Kidney epithelial cell (primary cell): ENCODE data around the gene CCDC92B. TPM values are rescaled to one million over a fixed set of nuclear protein-coding genes. Genes with fewer than 3 reads are reported as not detected.
"Not testable (repeated sequence)": the region's sequence is repeated elsewhere in the genome, so short reads cannot be mapped to it uniquely, and the experiment has no call there.

Experiments used
- DNase-seq: peaks from one replicate; pipeline ENCODE4 v3.0.0-alpha.2; 2010; ENCODE audit warnings: low read depth
- H3K27me3 ChIP-seq: 2 replicates; pipeline ENCODE4 v1.6.0; 2011; ENCODE audit warnings: low read length; ENCODE audit not compliant: control insufficient read depth, insufficient read depth
- H3K36me3 ChIP-seq: 2 replicates; pipeline ENCODE4 v1.5.1; 2011; ENCODE audit warnings: low read length; ENCODE audit not compliant: control insufficient read depth, insufficient read depth
- H3K4me3 ChIP-seq: 2 replicates; pipeline ENCODE4 v1.5.1; 2011; ENCODE audit warnings: low read depth, mild to moderate bottlenecking, control low read depth, low read length
- total RNA-seq: library from RNA; depleted of rRNA; stranded (reverse); fragments of >200 nt; gene quantifications from 2 replicates; pipeline ENCODE4 v1.2.3, GENCODE V29; 2015
- TF ChIP-seq, protein P1 (sequence below): IDR thresholded peaks from 2 replicates; pipeline ENCODE4 v1.5.1; 2011; ENCODE audit warnings: mild to moderate bottlenecking, moderate library complexity, low read length, control low read depth, inconsistent platforms; ENCODE audit not compliant: insufficient read depth, poor library complexity, severe bottlenecking

The CCDC92B gene
- total RNA-seq, 1 donor from 2014 or later: not detected

DNA sequence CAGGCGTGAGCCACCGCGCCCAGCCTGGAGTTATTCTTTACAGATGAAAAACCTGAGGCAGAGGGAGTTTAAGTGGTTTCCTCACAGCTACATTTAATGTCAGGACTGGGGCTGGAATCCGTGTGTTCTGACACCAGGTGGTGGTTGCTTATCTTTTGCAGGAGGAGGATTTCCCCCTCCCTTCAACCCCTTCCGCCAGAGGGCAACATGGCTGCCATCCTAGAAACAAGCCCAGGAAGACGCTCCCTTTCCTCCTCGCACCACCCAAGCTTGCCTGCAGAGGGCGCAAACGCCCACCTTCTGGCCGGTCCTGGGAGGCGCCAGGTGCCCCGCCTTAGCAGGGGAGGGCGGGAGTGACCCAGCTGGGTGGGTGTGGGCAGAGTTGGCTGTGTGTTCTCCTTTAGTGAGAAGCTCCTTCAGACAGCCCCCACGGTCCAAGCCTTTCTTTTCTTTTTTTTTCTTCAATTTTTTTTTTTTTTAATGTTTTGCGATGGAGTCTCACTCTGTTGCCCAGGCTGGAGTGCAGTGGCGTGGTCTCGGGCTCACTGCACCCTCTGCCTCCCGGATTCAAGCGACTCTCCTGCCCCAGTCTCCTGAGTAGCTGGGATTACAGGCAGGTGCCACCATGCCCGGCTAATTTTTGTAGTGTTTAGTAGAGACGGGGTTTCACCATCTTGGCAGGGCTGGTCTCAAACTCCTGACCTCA is 36.9 kb upstream of the CCDC92B start:
- Histone ChIP-seq H3K4me3 (no peak overlapping the region), H3K36me3 (no peaks in the 10 kb centered on the region), H3K27me3 (peaks cover 8% of the 10 kb centered on the region)
- TF ChIP-seq, protein P1, sequence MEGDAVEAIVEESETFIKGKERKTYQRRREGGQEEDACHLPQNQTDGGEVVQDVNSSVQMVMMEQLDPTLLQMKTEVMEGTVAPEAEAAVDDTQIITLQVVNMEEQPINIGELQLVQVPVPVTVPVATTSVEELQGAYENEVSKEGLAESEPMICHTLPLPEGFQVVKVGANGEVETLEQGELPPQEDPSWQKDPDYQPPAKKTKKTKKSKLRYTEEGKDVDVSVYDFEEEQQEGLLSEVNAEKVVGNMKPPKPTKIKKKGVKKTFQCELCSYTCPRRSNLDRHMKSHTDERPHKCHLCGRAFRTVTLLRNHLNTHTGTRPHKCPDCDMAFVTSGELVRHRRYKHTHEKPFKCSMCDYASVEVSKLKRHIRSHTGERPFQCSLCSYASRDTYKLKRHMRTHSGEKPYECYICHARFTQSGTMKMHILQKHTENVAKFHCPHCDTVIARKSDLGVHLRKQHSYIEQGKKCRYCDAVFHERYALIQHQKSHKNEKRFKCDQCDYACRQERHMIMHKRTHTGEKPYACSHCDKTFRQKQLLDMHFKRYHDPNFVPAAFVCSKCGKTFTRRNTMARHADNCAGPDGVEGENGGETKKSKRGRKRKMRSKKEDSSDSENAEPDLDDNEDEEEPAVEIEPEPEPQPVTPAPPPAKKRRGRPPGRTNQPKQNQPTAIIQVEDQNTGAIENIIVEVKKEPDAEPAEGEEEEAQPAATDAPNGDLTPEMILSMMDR: peak; percentile 98
- DNase-seq: peak; percentile 54

DNA sequence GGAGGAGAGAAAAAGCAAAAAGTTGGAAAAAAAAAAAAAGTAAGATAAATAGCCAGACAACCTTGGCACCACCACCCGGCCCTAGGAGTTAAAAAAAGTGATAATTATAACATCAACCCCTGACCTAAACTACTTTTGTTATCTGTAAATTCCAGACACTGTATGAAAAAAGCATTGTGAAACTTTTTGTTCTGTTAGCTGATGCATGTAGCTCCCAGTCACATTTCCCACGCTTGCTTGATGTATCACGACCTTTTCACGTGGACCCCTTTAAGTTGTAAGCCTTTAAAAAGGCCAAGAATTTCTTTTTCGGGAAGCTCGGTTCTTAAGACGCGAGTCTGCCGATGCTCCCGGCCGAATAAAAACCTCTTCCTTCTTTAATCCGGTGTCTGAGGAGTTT is 35.9 kb upstream of the CCDC92B start:
- not testable (repeated sequence) for H3K27me3 ChIP-seq, H3K36me3 ChIP-seq, DNase-seq, H3K4me3 ChIP-seq

DNA sequence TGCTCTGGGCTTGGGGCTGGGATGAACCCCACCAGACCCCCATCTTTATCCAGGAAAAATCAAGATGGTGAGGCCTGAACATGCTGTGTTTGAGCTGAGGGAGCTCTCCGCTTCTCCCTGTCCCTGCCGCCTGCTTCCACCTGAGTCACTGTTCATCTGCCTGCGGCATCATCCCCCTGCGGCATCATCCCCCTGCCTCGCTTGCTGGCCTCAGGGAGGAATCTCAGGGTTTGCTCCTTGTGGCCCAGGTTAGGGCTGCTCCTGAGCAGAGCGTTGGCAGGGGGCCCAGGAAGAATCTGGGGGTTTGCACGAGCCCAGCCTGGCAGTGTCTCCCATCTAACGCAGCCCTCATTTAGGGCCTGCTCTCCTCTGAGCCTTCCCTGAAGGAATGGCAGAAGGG is 35.4 kb upstream of the CCDC92B start:
- H3K36me3 ChIP-seq: no peaks in the 10 kb centered on the region
- DNase-seq: no peak
- peaks cover 2% of the 10 kb centered on the region for H3K27me3 ChIP-seq
- TF ChIP-seq, protein P1: no peak
- no peak overlapping the region for H3K4me3 ChIP-seq

GRCh38 chr17:2783310-2784030 is 34.0 kb upstream of the CCDC92B start:
- TF ChIP-seq, protein P1: no peak
- Histone ChIP-seq H3K4me3 (no peak overlapping the region), H3K27me3 (peaks cover 10% of the 10 kb centered on the region)

GRCh38 chr17:2782055-2782454 is 32.6 kb upstream of the CCDC92B start:
- H3K4me3 ChIP-seq: no peak overlapping the region
- TF ChIP-seq, protein P1: no peak
- H3K36me3 ChIP-seq: no peaks in the 10 kb centered on the region
- DNase-seq: peak; percentile 10
- H3K27me3 ChIP-seq: peaks cover 25% of the 10 kb centered on the region

More at GRCh38 chr17:2783310-2784030, 34.0 kb upstream of the CCDC92B start:
- DNase-seq: no peak
- no peaks in the 10 kb centered on the region for H3K36me3 ChIP-seq

GRCh38 chr17:2781598-2781997 is 32.1 kb upstream of the CCDC92B start:
- not testable (repeated sequence) for H3K4me3 ChIP-seq, DNase-seq, H3K36me3 ChIP-seq
- peaks cover 29% of the 10 kb centered on the region for H3K27me3 ChIP-seq
